Sigmoid colon (tissue), 7 donors: ENCODE data around the gene ADORA2A. TPM values are rescaled to one million over a fixed set of nuclear protein-coding genes. Genes with fewer than 3 reads are reported as not detected.

ENCODE experiments used
- DNase-seq: peaks from one replicate; pipeline ENCODE4 v3.0.0-alpha.2; 2019
- H3K27ac ChIP-seq, 4 donors: fragments of 200-600 bp; sonication (generic); one replicate each; pipeline ENCODE4 v1.5.1; 2016 to 2019; ENCODE audit warnings: mild to moderate bottlenecking in 1 of 4
- H3K27me3 ChIP-seq, 3 donors: fragments of 200-600 bp; sonication (generic); one replicate each; pipeline ENCODE4 v1.5.1; 2019; ENCODE audit warnings: mild to moderate bottlenecking in 1 of 3
- H3K36me3 ChIP-seq, 4 donors: fragments of 200-600 bp; sonication (generic); one replicate each; pipeline ENCODE4 v1.5.1; 2016 to 2019
- H3K4me1 ChIP-seq, 4 donors: fragments of 200-600 bp; sonication (generic); one replicate each; pipeline ENCODE4 v1.5.1; 2017 to 2019
- H3K4me3 ChIP-seq, 4 donors: fragments of 200-600 bp; sonication (generic); one replicate each; pipeline ENCODE4 v1.5.1; 2017 to 2019; ENCODE audit warnings: mild to moderate bottlenecking in 2 of 4, moderate library complexity in 1 of 4
- H3K9me3 ChIP-seq, 4 donors: fragments of 200-600 bp in 3 of 4; sonication (generic) in 3 of 4; one replicate each; pipeline versions ENCODE4 v1.5.1 to v1.6.1; 2013 to 2019
- EP300 ChIP-seq, 4 donors: sonication (generic); formaldehyde crosslinking; IDR thresholded peaks; one replicate each; pipeline ENCODE4 v1.6.1; 2017; ENCODE audit warnings: antibody characterized with exemption in 4 of 4
- POLR2A ChIP-seq, 2 donors: fragments of 450-650 bp; IDR thresholded peaks; one replicate each; pipeline ENCODE4 v1.6.1; 2016; ENCODE audit warnings: antibody characterized with exemption in 2 of 2, mild to moderate bottlenecking in 2 of 2, moderate library complexity in 2 of 2
- POLR2AphosphoS5 ChIP-seq, 4 donors: sonication (generic); formaldehyde crosslinking; IDR thresholded peaks; one replicate each; pipeline ENCODE4 v1.6.1; 2017; ENCODE audit warnings: antibody characterized with exemption in 4 of 4
- WGBS, 2 donors: extraction: QIAGEN DNeasy Blood & Tissue Kit; methylation state at CpG; one replicate each; pipeline ENCODE4 v1.1.7; 2013; 5-methylcytosine and 5-hydroxymethylcytosine counted together
- intact Hi-C: fragments of 100-400 bp; cut with DNase I; formaldehyde crosslinking; loops from one replicate; pipeline ENCODE4 v1.15.1; 2023
- polyA plus RNA-seq, 3 donors: library from polyadenylated mRNA; stranded (reverse); fragments of 200-250 nt; gene quantifications; one replicate each; pipeline ENCODE4 v1.2.3, GENCODE V29; 2013
- total RNA-seq, 4 donors: library from RNA; depleted of rRNA; stranded (reverse); fragments of >200 nt; gene quantifications; one replicate each; pipeline ENCODE4 v1.1.0, GENCODE V29; 2016
- TF ChIP-seq, protein P1 (sequence below), 4 experiments: fragments of 450-650 bp in 3 of 4; fragments of 200-600 bp in 1 of 4; IDR thresholded peaks; one replicate each; pipeline ENCODE4 v1.5.1; 2016 to 2019; ENCODE audit warnings: antibody characterized with exemption in 4 of 4, mild to moderate bottlenecking in 3 of 4, moderate library complexity in 2 of 4
- donor health status: healthy with polysubstance abuse.
- donor health status: Bipolar disorder and iron deficiency.
- donor health status: healthy.

The ADORA2A gene
- total and polyA plus RNA-seq, 7 donors: 1.2 to 9.3 (median 3.0) TPM

- Histone ChIP-seq H3K9me3 (no peaks in the 10 kb centered on the region), H3K36me3 (peaks cover 0 to 40% (median 23%) of the 10 kb centered on the region in 4 donors), H3K27ac (no peak overlapping the region), H3K4me1 (no peaks in the 10 kb centered on the region), H3K27me3 (peaks cover 0 to 19% (median 0%) of the 10 kb centered on the region in 3 donors), H3K4me3 (no peak overlapping the region)
- peak; percentile 52 for DNase-seq
- TF ChIP-seq POLR2AphosphoS5 (IDR thresholded peaks at IDR 0.05) (no peak), EP300 (IDR thresholded peaks at IDR 0.05) (no peak), POLR2A (IDR thresholded peaks at IDR 0.05) (no peak)
- TF ChIP-seq, protein P1, sequence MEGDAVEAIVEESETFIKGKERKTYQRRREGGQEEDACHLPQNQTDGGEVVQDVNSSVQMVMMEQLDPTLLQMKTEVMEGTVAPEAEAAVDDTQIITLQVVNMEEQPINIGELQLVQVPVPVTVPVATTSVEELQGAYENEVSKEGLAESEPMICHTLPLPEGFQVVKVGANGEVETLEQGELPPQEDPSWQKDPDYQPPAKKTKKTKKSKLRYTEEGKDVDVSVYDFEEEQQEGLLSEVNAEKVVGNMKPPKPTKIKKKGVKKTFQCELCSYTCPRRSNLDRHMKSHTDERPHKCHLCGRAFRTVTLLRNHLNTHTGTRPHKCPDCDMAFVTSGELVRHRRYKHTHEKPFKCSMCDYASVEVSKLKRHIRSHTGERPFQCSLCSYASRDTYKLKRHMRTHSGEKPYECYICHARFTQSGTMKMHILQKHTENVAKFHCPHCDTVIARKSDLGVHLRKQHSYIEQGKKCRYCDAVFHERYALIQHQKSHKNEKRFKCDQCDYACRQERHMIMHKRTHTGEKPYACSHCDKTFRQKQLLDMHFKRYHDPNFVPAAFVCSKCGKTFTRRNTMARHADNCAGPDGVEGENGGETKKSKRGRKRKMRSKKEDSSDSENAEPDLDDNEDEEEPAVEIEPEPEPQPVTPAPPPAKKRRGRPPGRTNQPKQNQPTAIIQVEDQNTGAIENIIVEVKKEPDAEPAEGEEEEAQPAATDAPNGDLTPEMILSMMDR (IDR thresholded peaks at IDR 0.05): no peak
- WGBS, 2 donors: 92 to 93% methylated on average over 16 of the region's 16 CpGs
- intact Hi-C loops: no loop called here
These were observed 9.3 kb upstream of the ADORA2A start for GRCh38 chr22:24417901-24418641.

GRCh38 chr22:24418786-24419474 is 8.5 kb upstream of the ADORA2A start:
- no peak for TF ChIP-seq EP300 (IDR thresholded peaks at IDR 0.05)
- TF ChIP-seq, protein P1 (IDR thresholded peaks at IDR 0.05): no peak
- TF ChIP-seq POLR2AphosphoS5 (IDR thresholded peaks at IDR 0.05): no peak
- no peak for TF ChIP-seq POLR2A (IDR thresholded peaks at IDR 0.05)
- Histone ChIP-seq H3K4me3 (no peak overlapping the region), H3K27me3 (peaks cover 0 to 26% (median 8%) of the 10 kb centered on the region in 3 donors), H3K9me3 (no peaks in the 10 kb centered on the region), H3K36me3 (peaks cover 0 to 33% (median 19%) of the 10 kb centered on the region in 4 donors), H3K27ac (no peak overlapping the region), H3K4me1 (peaks cover 0 to 8% (median 7%) of the 10 kb centered on the region in 4 donors)
- intact Hi-C loops: no loop called here
- 55 to 83% methylated on average over 16 of the region's 16 CpGs for WGBS, 2 donors
- DNase-seq: no peak

DNA sequence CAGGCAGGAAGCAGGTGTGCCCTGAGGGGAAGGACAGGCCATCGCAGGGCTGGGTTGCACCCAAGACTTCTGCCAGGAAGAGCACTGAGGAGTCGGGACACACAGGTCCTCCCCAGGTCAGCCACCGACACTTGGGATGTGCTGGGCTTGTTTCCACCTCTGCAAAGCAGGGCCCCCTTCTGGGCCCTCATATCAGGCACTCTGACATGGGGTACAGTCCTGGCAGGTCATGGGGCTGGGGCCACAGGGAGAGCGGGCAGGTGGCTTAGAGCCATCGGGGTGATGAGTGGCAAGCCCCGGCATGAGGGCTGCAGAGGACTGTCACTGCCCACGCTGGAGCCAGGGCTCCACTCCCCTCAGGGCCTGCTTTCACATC is 7.9 kb upstream of the ADORA2A start:
- Histone ChIP-seq H3K36me3 (peaks cover 0 to 27% (median 16%) of the 10 kb centered on the region in 4 donors), H3K27ac (no peak overlapping the region), H3K4me1 (peaks cover 0 to 13% (median 12%) of the 10 kb centered on the region in 4 donors), H3K9me3 (no peaks in the 10 kb centered on the region), H3K27me3 (peaks cover 3 to 32% (median 13%) of the 10 kb centered on the region in 3 donors), H3K4me3 (no peak overlapping the region)
- intact Hi-C loops: no loop called here
- 52 to 72% methylated on average over 7 of the region's 7 CpGs for WGBS, 2 donors
- TF ChIP-seq POLR2A (IDR thresholded peaks at IDR 0.05) (no peak), EP300 (IDR thresholded peaks at IDR 0.05) (no peak), POLR2AphosphoS5 (IDR thresholded peaks at IDR 0.05) (no peak)
- TF ChIP-seq, protein P1 (IDR thresholded peaks at IDR 0.05): no peak
- no peak for DNase-seq

DNA sequence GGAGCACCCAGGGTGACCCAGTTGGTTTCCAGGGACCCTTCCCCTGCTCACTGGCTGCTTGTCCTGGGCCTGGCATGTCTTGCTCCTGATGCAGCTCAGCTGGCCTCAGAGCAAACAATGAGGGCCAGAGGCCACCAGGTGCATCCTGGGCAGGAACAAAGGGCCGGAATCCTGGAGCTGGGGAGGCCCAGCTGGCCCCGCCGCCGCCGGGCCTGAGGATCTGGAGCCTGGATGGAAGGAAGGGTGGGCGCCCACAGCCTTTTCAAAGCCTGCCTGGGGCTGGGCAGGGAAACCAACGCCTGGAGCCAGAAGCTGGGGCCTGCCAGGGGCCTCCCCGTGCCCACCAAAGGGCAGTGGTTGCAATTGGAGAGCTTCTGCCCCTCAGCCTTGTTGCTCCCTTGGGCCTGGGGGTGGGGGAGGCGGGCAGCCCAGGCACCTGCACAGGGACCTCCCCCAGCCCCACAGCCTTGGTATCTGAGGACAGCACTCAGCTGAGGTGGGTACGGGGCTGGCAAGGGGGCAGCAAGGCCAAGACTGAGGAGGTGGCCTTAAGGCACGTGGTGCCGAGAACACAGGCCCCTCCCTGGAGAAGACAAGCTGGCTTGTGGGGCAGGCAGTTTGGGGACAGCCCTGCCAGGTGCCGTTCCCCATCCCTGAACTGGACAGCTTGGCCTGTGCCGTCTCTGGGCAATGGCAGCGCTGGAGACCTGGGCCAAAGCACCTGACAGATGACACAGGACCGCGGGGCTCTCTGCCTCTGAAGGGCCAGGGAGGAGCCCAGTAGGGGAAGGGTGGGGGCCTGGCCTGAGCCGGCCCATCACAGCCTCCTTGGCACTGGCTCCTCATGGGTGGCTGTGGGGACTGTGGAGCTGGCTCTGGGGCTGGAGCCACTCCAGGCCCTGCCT is 7.1 kb upstream of the ADORA2A start:
- TF ChIP-seq EP300 (IDR thresholded peaks at IDR 0.05): no peak
- TF ChIP-seq POLR2A (IDR thresholded peaks at IDR 0.05): no peak
- TF ChIP-seq POLR2AphosphoS5 (IDR thresholded peaks at IDR 0.05): peak in 2 of 4 donors; percentile 48 to 57
- TF ChIP-seq, protein P1 (IDR thresholded peaks at IDR 0.05): no peak
- no peak overlapping the region for H3K4me3 ChIP-seq
- 27 to 67% methylated on average over 18 of the region's 18 CpGs for WGBS, 2 donors
- intact Hi-C loops: loop anchor here (5.0 to 10.0 kb wide), 2 partner anchors 102 to 334 kb away; no protein-coding TSS in a partner anchor
- peak overlapping the region in 1 of 4 donors; percentile 14 for H3K27ac ChIP-seq
- H3K4me1 ChIP-seq: peaks cover 0 to 17% (median 15%) of the 10 kb centered on the region in 4 donors
- no peaks in the 10 kb centered on the region for H3K9me3 ChIP-seq
- H3K27me3 ChIP-seq: peaks cover 4 to 40% (median 20%) of the 10 kb centered on the region in 3 donors
- peaks cover 0 to 19% (median 7%) of the 10 kb centered on the region in 4 donors for H3K36me3 ChIP-seq
- DNase-seq: peak; percentile 72
